Right renal cortex interstitium (tissue), 3 donors: ENCODE measurements around the gene YY1. TPM values are rescaled to one million over a fixed set of nuclear protein-coding genes. Genes with fewer than 3 reads are reported as not detected.
"Not testable (repeated sequence)": the region's sequence is repeated elsewhere in the genome, so short reads cannot be mapped to it uniquely, and the experiment has no call there.

Source experiments
- DNase-seq, 3 donors: peaks; one replicate each; pipeline ENCODE4 v3.0.0-alpha.2; 2013; ENCODE audit warnings: low read depth in 3 of 3, low spot score in 2 of 3
- polyA plus RNA-seq, 3 donors: library from polyadenylated mRNA; unstranded; fragments of 120-200 nt; gene quantifications; one replicate each; pipeline ENCODE4 v1.2.1, GENCODE V29; 2013; ENCODE audit not compliant: insufficient read length in 3 of 3

YY1 gene
- polyA plus RNA-seq, 3 donors = 146 to 151 (median 146) TPM

- DNase-seq = no peak
Observed at GRCh38 chr14:100309028-100309737, 70.2 kb downstream of the YY1 start.

- not testable (repeated sequence) for DNase-seq
Observed at GRCh38 chr14:100312110-100312876, 73.3 kb downstream of the YY1 start.

DNA sequence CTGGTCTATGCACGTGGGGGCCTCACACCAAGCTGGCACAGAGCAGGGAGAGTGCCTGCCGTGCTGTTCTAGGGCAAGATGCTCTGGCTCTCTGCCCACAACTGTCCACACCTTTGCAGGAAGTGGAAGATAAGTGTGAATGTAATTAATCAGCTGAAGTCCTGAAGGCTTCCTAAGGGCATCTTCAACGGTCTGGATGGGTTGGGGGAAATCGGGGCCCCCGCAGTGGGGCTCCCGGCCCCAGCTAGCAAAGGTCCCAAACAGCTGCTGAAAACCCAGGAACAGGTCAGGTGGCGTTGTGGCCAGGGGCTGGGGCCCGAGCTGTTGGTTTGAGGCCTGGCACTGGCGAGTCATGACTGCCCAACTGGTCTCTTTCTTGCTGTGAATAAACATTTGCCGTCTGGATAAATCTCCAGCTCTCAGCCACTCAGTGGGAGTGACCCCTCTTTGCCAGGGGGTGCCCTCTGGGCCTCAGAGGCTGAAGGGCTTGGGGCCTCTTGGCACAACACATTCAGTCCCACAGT is 74.0 kb downstream of the YY1 start:
- DNase-seq = no peak

GRCh38 chr14:100313464-100314230 is 74.7 kb downstream of the YY1 start:
- DNase-seq = no peak

- no peak for DNase-seq
Observed at GRCh38 chr14:100314724-100315123, 75.8 kb downstream of the YY1 start.

GRCh38 chr14:100317389-100317788 is 78.4 kb downstream of the YY1 start:
- no peak for DNase-seq

DNA sequence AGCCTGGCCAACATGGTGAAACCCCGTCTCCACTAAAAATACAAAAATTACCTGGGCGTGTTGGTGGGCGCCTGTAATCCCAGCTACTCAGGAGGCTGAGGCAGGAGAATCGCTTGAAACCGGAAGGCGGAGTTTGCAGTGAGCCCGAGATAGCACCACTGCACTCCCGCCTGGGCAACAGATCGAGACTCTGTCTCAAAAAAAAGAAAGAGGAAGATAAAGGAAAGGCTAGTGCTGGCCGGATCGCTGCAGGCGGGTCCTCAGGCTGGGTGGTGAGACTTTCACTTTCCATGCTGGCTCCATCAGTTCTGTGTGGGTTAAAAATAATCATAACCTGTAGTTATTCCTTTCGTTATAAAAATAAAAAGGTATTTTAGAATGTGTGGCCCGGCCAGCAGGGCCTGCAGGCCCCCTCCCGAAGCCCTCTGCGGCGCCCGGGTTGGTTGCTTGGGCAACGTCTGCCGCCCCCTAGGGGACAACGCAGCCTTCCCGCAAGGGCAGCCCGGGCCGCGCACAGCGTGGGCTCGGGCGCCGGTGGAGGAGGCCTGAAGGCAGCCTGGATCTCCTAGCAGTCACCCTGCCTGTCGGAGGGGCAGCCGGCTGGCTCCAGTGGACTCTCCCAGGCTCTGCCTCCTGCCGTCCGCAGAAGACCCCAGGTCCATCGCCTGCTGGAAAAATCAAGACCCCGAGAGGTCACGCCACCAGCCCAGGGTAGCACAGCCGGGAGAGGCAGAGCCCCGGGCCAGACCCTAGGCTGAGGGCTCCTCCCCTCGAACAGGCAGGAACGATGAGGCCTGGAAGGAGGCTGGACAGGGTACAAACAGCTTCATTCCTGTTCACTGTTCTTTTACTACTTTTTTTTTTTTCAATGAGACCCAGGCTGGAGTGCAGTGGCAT is 79.2 kb downstream of the YY1 start:
- no peak for DNase-seq

DNA sequence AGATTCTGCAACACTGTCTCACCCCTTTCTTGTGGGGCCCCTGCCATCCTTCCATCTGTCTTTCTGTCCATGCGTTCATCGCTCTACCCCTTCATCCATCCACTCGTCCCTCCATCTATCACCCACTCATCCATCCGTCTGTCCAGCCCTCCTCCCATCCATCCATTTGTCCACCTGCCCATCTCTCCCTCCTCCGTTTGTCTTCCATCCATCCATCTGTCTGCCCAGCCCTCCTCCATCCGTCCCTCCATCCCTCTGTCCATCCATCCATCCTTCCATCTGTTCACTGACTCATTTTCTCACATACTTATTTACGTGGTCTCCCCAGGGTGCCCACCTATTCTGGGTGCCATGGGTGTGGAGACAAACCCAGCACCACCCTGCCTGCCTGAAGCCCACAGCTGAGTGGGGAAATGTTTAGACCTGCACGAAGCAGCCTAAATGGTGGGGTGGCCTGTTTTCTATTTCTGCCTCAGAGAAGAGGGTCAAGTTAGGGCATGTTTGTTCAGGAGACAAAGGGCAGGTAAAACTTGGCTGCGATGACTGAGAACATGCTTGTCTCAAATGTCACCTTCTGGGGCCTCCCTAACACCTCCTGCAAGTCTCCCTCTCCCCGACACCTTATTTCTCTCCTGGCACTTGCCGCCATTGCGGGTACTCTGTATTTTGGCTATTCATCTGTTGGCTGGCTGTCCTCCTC is 81.4 kb downstream of the YY1 start:
- no peak for DNase-seq

GRCh38 chr14:100321473-100322137 is 82.7 kb downstream of the YY1 start:
- no peak for DNase-seq

- DNase-seq = no peak
Observed at GRCh38 chr14:100322138-100322957, 83.4 kb downstream of the YY1 start.

GRCh38 chr14:100323121-100323941 is 84.4 kb downstream of the YY1 start, which contains the start of gene SLC25A47:
SLC25A47 (plus strand) TSS chr14:100323339; CDS start chr14:100323415, 76 bp downstream.
- DNase-seq = no peak

DNA sequence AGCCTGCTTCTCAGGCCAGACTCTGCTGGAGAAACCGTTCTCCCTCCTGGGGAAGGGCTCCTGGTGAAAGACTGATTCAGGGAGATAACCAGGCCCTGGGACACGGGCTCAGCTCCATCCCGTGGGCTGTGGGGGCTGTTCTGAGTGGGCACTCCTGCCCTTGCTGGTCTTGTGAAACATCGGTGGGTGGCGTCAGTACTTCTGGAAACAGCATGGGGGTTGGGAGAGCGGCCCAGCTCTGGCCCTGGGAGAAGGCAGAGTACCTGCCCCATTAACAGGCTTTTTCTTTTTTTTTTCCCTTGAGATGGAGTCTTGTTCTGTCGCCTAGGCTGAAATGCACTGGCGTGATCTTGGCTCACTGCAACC is 85.0 kb downstream of the YY1 start:
- no peak for DNase-seq

- DNase-seq = no peak
Observed at GRCh38 chr14:100325231-100325632, 86.3 kb downstream of the YY1 start.

- no peak for DNase-seq
Observed at GRCh38 chr14:100325958-100326357, 87.0 kb downstream of the YY1 start.

DNA sequence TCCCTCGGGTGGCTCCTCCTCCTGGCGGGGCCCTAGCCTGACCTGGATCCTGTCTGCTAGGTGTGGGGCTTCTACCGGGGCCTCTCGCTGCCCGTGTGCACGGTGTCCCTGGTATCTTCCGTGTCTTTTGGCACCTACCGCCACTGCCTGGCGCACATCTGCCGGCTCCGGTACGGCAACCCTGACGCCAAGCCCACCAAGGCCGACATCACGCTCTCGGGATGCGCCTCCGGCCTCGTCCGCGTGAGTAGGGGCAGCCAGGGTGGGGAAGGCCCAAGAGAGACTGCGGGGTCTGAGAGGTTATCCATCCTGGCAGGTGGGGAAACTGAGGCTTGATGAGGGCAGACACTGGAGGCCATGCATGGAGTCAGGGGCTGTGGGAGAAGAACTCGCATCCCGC is 88.2 kb downstream of the YY1 start:
- no peak for DNase-seq

DNA sequence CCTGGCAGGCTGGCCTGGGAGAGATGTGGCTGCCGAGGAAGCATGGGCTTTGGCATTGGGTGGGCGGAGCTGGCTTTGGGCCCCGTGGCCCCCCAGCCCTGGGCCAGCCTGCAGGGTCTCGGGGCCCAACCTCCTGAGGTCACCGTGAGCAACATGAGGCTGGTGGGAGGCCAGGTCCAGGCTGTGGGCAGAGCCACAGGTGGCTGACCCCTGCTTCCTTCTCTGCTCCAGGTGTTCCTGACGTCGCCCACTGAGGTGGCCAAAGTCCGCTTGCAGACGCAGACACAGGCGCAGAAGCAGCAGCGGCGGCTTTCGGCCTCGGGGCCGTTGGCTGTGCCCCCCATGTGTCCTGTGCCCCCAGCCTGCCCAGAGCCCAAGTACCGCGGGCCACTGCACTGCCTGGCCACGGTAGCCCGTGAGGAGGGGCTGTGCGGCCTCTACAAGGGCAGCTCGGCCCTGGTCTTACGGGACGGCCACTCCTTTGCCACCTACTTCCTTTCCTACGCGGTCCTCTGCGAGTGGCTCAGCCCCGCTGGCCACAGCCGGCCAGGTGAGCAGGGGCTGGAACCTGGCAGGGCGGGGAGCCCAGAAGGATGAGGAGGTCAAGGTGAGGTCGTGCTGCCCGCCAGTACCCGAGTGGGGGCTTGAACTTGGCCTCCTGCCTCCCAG is 89.7 kb downstream of the YY1 start:
- DNase-seq = no peak
